ENCODE results near the gene NTRK2. TPM values are rescaled to one million over a fixed set of nuclear protein-coding genes. Genes with fewer than 3 reads are reported as not detected.

The NTRK2 gene
- polyA plus RNA-seq, 6 donors from 2014 or later: not detected

DNA sequence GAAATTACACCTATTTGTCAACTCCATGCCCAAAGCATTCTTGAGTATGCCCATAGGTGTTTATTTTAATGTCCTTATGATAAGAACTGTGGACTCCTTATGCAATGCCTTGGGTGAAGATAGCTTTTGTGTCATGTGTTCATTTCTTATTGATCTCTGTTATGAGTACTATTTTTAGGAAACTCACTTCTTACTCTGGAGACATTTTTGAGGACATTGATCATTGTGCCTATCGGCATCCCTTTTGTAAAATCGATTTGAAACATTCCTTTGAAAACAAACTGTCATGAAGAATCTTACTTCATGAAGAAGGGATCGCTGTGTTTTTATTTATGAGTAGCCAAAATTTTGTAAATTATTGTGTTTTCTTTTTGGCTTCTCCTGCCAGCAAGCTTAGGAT is 257.3 kb downstream of the NTRK2 start:
- Mint-ChIP-seq H3K4me1 (peaks cover 0 to 2% (median 0%) of the 10 kb centered on the region in 3 donors), H3K27me3 (peaks cover 3 to 10% (median 7%) of the 10 kb centered on the region in 3 donors)

GRCh38 chr9:84928419-84928818 is 258.9 kb downstream of the NTRK2 start:
- Mint-ChIP-seq H3K4me3 (no peak overlapping the region), H3K4me1 (peaks cover 0 to 2% (median 0%) of the 10 kb centered on the region in 3 donors), H3K9me3 (peaks cover 0 to 14% (median 0%) of the 10 kb centered on the region in 7 donors), H3K27me3 (peaks cover 3 to 10% (median 7%) of the 10 kb centered on the region in 3 donors), H3K27ac (no peak overlapping the region), H3K36me3 (no peaks in the 10 kb centered on the region)
- no peak for ATAC-seq (ENCODE audit: low read depth in 2 of 2)
- DNase-seq: no peak

More for the DNA sequence above, 257.3 kb downstream of the NTRK2 start:
- ATAC-seq (ENCODE audit: low read depth in 2 of 2) (no peak), DNase-seq (no peak)
- peaks cover 0 to 14% (median 0%) of the 10 kb centered on the region in 7 donors for H3K9me3 Mint-ChIP-seq
- no peaks in the 10 kb centered on the region for H3K36me3 Mint-ChIP-seq
- no peak overlapping the region for H3K4me3 Mint-ChIP-seq
- H3K27ac Mint-ChIP-seq: no peak overlapping the region

GRCh38 chr9:84929068-84929467 is 259.5 kb downstream of the NTRK2 start:
- H3K27ac Mint-ChIP-seq: no peak overlapping the region
- DNase-seq (no peak), ATAC-seq (ENCODE audit: low read depth in 2 of 2) (no peak)
- H3K9me3 Mint-ChIP-seq: peaks cover 0 to 14% (median 0%) of the 10 kb centered on the region in 7 donors
- no peak overlapping the region for H3K4me3 Mint-ChIP-seq
- H3K27me3 Mint-ChIP-seq: peaks cover 3 to 10% (median 7%) of the 10 kb centered on the region in 3 donors
- no peaks in the 10 kb centered on the region for H3K36me3 Mint-ChIP-seq
- peaks cover 0 to 1% (median 0%) of the 10 kb centered on the region in 3 donors for H3K4me1 Mint-ChIP-seq

DNA sequence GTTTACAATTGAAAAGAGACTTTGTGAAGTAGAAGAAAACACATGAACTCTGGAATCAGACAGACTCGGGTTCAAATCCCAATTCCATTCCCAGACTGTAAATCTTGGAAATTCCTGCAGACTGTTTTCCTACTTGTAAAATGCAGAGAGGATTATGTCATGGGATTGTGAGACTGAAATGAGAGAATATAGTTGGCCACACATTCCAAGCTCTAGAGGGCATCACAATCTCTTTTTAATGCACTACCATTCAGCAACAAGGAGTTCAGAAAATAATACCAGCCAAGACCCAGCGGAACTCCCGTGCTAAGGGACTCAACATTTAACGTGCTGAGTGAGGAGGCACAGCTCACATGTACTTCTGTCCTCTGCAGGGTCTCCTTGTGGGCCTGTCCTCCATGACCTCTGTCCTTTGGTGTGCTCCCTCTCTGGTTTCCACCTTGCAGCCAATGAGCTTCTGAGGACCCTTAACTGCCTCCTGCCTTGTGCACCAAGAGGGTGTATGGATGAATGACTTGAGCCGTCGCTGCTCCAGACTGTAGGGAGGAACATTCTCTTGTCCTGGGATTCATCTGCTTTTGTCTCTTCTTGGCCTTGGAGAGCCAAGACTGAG is 263.5 kb downstream of the NTRK2 start:
- ATAC-seq (ENCODE audit: low read depth in 2 of 2) (no peak), DNase-seq (no peak)
- Mint-ChIP-seq H3K9me3 (peaks cover 0 to 6% (median 0%) of the 10 kb centered on the region in 7 donors), H3K4me1 (no peaks in the 10 kb centered on the region), H3K27ac (no peak overlapping the region), H3K36me3 (no peaks in the 10 kb centered on the region), H3K27me3 (peaks cover 0 to 10% (median 3%) of the 10 kb centered on the region in 3 donors), H3K4me3 (no peak overlapping the region)

DNA sequence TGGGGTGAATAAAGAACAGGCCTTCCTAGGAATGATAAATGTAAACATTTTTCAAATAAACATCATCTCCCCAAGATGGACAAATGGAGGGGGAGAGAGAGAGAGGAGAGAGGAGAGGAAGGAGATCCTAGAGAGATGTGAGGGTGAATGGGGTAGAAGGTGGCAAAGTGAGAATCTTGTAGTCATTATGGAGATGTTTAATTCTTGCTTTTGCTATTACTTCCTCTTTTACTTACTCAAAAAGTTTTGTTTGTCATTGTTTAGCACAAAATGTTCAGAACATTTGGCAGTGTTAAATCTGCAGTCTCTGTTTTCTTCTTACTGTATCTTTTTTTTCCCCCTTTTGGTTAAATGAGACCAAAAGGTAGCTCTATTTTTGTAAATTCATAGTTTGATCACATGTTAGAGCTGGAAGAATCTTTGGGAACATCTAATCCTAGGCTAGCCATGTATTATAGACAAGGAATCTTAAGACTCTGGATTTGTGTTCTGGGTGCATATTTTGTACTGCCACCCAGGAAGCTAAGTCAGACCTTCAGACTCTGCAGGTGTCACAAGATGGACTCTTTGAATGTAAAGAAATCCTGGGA is 266.1 kb downstream of the NTRK2 start:
- peaks cover 0 to under 1% (median 0%) of the 10 kb centered on the region in 3 donors for H3K27me3 Mint-ChIP-seq
- DNase-seq: no peak
- H3K4me1 Mint-ChIP-seq: no peaks in the 10 kb centered on the region
- peak overlapping the region in 1 of 6 donors; percentile 42 for H3K27ac Mint-ChIP-seq
- no peak for ATAC-seq (ENCODE audit: low read depth in 2 of 2)
- no peaks in the 10 kb centered on the region for H3K36me3 Mint-ChIP-seq
- no peaks in the 10 kb centered on the region for H3K9me3 Mint-ChIP-seq
- H3K4me3 Mint-ChIP-seq: no peak overlapping the region

DNA sequence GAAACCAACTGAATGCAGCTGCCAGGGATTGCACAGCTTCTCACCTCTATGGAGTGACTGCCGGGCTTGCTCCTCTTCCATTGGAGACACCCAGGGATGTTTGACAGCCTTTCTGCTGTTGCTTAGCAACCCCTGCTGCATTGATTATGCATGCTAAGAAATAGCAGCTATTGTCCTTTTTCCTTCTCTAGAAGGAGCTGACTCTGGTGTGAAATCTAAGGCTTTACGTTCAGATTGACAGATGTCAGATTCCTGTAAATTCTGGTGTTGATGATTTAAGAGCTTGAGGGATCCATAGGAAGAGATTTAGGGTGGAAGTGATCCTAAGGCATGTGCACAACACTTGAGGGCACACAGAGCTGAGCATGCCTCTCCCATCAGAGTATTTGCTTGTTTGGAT is 267.7 kb downstream of the NTRK2 start:
- ATAC-seq (ENCODE audit: low read depth in 2 of 2) (no peak), DNase-seq (no peak)
- Mint-ChIP-seq H3K27ac (no peak overlapping the region), H3K27me3 (no peaks in the 10 kb centered on the region), H3K4me3 (no peak overlapping the region), H3K4me1 (no peaks in the 10 kb centered on the region), H3K36me3 (no peaks in the 10 kb centered on the region), H3K9me3 (no peaks in the 10 kb centered on the region)

GRCh38 chr9:84937581-84937980 is 268.1 kb downstream of the NTRK2 start:
- no peaks in the 10 kb centered on the region for H3K4me1 Mint-ChIP-seq
- no peaks in the 10 kb centered on the region for H3K9me3 Mint-ChIP-seq
- no peak for DNase-seq
- H3K27me3 Mint-ChIP-seq: no peaks in the 10 kb centered on the region
- no peak for ATAC-seq (ENCODE audit: low read depth in 2 of 2)
- H3K4me3 Mint-ChIP-seq: no peak overlapping the region
- H3K27ac Mint-ChIP-seq: no peak overlapping the region
- no peaks in the 10 kb centered on the region for H3K36me3 Mint-ChIP-seq

GRCh38 chr9:84939774-84940173 is 270.2 kb downstream of the NTRK2 start:
- Mint-ChIP-seq H3K9me3 (no peaks in the 10 kb centered on the region), H3K4me1 (no peaks in the 10 kb centered on the region), H3K27me3 (no peaks in the 10 kb centered on the region), H3K4me3 (no peak overlapping the region), H3K27ac (no peak overlapping the region), H3K36me3 (no peaks in the 10 kb centered on the region)
- DNase-seq (no peak), ATAC-seq (ENCODE audit: low read depth in 2 of 2) (no peak)

DNA sequence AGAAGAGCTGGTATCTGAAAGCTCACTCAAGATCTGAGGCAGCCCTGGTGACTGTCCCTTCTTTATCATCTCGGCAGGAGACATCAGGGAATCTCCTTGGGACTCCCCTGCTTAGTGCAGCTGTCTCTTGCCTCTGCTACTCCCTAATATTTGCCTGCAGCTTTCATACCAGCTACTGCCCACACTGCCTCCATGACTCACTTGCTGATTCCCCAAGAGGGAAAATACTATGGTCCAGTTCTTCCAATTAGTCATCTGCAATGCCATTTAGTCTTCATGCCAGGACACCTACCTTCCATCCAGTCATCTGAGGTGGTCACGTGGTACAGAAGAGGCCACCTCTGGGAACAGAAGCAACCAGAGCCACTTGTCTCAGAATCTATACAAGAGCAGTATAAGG is 270.8 kb downstream of the NTRK2 start:
- no peak overlapping the region for H3K4me3 Mint-ChIP-seq
- H3K4me1 Mint-ChIP-seq: no peaks in the 10 kb centered on the region
- H3K27me3 Mint-ChIP-seq: peaks cover 0 to 3% (median 0%) of the 10 kb centered on the region in 3 donors
- no peak overlapping the region for H3K27ac Mint-ChIP-seq
- no peaks in the 10 kb centered on the region for H3K36me3 Mint-ChIP-seq
- no peaks in the 10 kb centered on the region for H3K9me3 Mint-ChIP-seq
- no peak for ATAC-seq (ENCODE audit: low read depth in 2 of 2)
- DNase-seq: no peak

DNA sequence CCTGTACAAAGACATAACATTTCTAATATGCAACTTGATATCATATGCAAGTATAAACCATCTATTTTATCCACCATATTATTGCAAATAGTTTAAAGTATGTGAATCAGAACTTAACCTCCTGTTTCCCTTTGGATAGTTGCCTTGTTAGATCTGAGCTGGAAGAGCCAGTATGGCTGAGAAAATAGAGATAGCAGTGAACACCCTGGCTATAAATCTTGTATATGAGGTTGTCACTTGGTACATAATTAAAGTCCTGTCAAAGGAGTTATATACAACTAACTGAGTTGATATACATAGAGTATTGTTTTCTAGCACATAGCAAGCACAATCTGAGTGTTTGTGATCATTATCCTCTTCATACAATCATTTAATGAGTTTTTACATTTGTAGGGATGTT is 272.3 kb downstream of the NTRK2 start:
- DNase-seq (no peak), ATAC-seq (ENCODE audit: low read depth in 2 of 2) (no peak)
- H3K27ac Mint-ChIP-seq: no peak overlapping the region
- H3K4me3 Mint-ChIP-seq: no peak overlapping the region
- no peaks in the 10 kb centered on the region for H3K4me1 Mint-ChIP-seq
- no peaks in the 10 kb centered on the region for H3K9me3 Mint-ChIP-seq
- H3K27me3 Mint-ChIP-seq: peaks cover 0 to 3% (median 0%) of the 10 kb centered on the region in 3 donors
- H3K36me3 Mint-ChIP-seq: no peaks in the 10 kb centered on the region

- ATAC-seq (ENCODE audit: low read depth in 2 of 2) (no peak), DNase-seq (no peak)
- Mint-ChIP-seq H3K27ac (no peak overlapping the region), H3K9me3 (no peaks in the 10 kb centered on the region), H3K4me3 (no peak overlapping the region), H3K36me3 (no peaks in the 10 kb centered on the region), H3K27me3 (peaks cover 0 to 9% (median 0%) of the 10 kb centered on the region in 3 donors), H3K4me1 (no peaks in the 10 kb centered on the region)
These were observed 274.0 kb downstream of the NTRK2 start for GRCh38 chr9:84943482-84944050.

DNA sequence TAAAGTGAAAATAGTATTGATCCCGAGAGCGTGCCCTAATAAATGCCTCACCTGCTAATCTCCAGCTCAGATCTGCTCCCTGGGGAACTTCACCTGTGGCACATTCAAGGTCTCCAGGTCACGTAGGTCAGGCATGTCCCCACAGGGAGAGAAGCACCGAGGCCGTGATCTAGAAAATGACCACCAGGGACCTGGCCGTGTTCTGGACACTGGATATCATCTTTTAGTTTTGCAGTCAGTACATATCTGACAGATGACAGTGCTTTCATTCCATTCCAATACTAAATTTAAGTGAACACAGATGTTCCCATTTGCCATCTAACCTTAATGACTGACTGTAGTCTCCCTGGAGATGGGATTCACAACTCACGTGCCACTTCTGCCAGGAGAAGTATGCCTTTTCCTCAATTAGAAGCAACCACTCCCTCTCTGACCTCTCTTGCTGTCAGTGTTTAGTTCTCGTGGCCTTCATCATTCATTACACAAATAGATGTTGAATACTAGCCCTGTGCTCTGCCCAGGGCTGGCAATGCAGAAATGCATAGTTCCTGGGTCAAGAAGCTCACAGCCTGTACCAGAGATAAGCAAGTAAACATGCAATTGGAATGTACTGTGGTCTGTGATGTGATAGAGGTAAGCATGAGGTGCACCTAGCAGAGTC is 276.5 kb downstream of the NTRK2 start:
- no peak for DNase-seq

GRCh38 chr9:84947412-84947972 is 278.0 kb downstream of the NTRK2 start:
- no peaks in the 10 kb centered on the region for H3K9me3 Mint-ChIP-seq
- no peaks in the 10 kb centered on the region for H3K4me1 Mint-ChIP-seq
- no peaks in the 10 kb centered on the region for H3K36me3 Mint-ChIP-seq
- H3K27ac Mint-ChIP-seq: no peak overlapping the region
- no peak overlapping the region for H3K4me3 Mint-ChIP-seq
- ATAC-seq (ENCODE audit: low read depth in 2 of 2) (no peak), DNase-seq (no peak)
- H3K27me3 Mint-ChIP-seq: peaks cover 0 to 17% (median 5%) of the 10 kb centered on the region in 3 donors

More for the DNA sequence above, 276.5 kb downstream of the NTRK2 start:
- Mint-ChIP-seq H3K4me1 (no peaks in the 10 kb centered on the region), H3K27ac (no peak overlapping the region), H3K9me3 (no peaks in the 10 kb centered on the region), H3K27me3 (peaks cover 0 to 17% (median 5%) of the 10 kb centered on the region in 3 donors), H3K4me3 (no peak overlapping the region), H3K36me3 (no peaks in the 10 kb centered on the region)
- no peak for ATAC-seq (ENCODE audit: low read depth in 2 of 2)
